ENCODE data around the gene ZNF688.

DNA sequence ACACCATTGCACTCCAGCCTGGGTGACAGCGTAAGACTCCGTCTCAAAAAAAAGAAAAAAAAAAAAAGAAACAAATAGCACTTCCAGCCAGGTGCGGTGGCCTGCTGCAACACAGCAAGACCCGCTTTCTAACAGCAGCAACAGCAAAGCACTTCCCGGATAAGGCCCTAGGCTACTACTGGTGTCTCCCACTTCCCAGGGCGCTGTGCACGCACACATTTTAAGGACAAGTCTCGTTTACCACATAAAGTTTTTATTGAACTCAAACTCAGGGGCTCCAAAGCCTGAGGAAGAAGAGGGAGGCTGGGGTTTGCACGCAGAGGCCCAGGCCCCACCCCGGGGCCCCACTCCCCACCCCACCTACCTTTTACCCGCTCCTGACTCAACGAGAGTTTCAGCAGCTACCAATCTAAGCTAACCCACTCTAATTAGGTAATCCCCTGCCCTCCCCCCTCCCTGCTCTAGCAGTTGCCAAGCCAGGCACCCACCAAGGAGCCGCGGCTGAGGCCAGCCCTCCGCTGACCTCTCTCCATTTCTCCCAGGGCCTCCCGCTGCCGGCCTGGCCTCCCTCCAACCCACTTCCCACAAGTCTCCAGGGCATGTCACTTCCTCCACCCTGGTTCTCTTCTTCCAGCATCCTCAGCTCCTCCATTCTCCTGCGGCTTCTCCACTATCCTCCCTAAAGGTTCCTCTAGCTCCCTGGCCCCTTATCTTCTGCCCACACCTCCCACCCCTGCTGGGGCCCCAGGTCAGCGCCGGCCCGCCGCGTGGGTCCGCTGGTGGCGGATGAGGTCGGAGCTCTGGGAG, 47.5 kb downstream of the ZNF688 start:
- TF ChIP-seq EZH2 (IDR thresholded peaks at IDR 0.05): no peak
- peak; percentile 38; the same call in 1 of the 2 replicates for TF ChIP-seq POLR2AphosphoS5 (IDR thresholded peaks at IDR 0.05; ENCODE audit: borderline replicate concordance, low read depth, low read length)

Measured in SK-N-MC (cell line).